HepG2 (cell line): Measurements from ENCODE around the gene TTC23L. TPM values are rescaled to one million over a fixed set of nuclear protein-coding genes. Genes with fewer than 3 reads are reported as not detected.
A peak's percentile ranks its signal among the peaks of the same experiment; 100 is the strongest.

Source experiments
- ATAC-seq: fragments of 200-7000 bp; cut with Tn5 transposase; 3 replicates; pipeline ENCODE4 v1.9.1; 2020; ENCODE audit warnings: mild to moderate bottlenecking, moderate library complexity
- BruUV-seq: library from RNA; stranded (reverse); fragments of 400-500 nt; replicated peaks from 2 replicates; lab custom pipeline; 2021; lab: Mats Ljungman, UMichigan
- CTCF ChIA-PET: fragments of 300-600 bp; formaldehyde crosslinking; extraction: SDS; loops from one replicate; lab custom pipeline; 2021; ENCODE audit warnings: low total read pairs, inconsistent platforms, low intra/inter-chr PET ratio; lab: Yijun Ruan, JAX
- POLR2A ChIA-PET: fragments of 350-600 bp; sonication (Branson Sonifier 250); formaldehyde crosslinking; loops from one replicate; lab custom pipeline; 2020; ENCODE audit warnings: antibody characterized with exemption, inconsistent platforms; lab: Yijun Ruan, JAX
- DNase-seq: peaks from one replicate; pipeline ENCODE4 v3.0.0-alpha.2; 2015; ENCODE audit warnings: low spot score
- FAIRE-seq: peaks from 3 replicates; lab custom pipeline; 2011; peaks lifted over from hg19 to GRCh38; lab: Jason Lieb, UNC
- H2AFZ ChIP-seq: one replicate; pipeline ENCODE4 v1.6.1; 2011; ENCODE audit warnings: low read length, inconsistent platforms
- H3K27ac ChIP-seq: fragments of 300-600 bp; 3 replicates; pipeline ENCODE4 v1.8.0; 2011; ENCODE audit warnings: mixed run types, mild to moderate bottlenecking, mixed read lengths, low read length, inconsistent platforms; ENCODE audit not compliant: insufficient read depth; ENCODE audit errors: extremely low read length
- H3K27me3 ChIP-seq, 2 experiments: fragments of 200-600 bp in 1 of 2; 2 replicates in 1 of 2; 3 replicates in 1 of 2; pipeline versions ENCODE4 v1.6.0 to v1.8.0; 2011; ENCODE audit warnings: low read length in 2 of 2, mild to moderate bottlenecking in 2 of 2, moderate library complexity in 2 of 2, inconsistent platforms in 1 of 2; ENCODE audit not compliant: insufficient read depth in 2 of 2, control insufficient read depth in 1 of 2
- H3K36me3 ChIP-seq, 2 experiments: fragments of 200-600 bp in 1 of 2; replicated peaks in 1 of 2; 2 replicates in 1 of 2; 3 replicates in 1 of 2; pipeline versions ENCODE4 v1.5.1 to v1.8.0; 2011; ENCODE audit warnings: low read length in 2 of 2, inconsistent platforms in 1 of 2; ENCODE audit not compliant: insufficient read depth in 2 of 2, control insufficient read depth in 1 of 2
- H3K4me1 ChIP-seq: 2 replicates; pipeline ENCODE4 v1.5.1; 2012; ENCODE audit warnings: low read length, inconsistent platforms; ENCODE audit not compliant: insufficient read depth
- H3K4me2 ChIP-seq: 2 replicates; pipeline ENCODE4 v1.6.0; 2011; ENCODE audit warnings: low read depth, low read length, inconsistent platforms
- H3K4me3 ChIP-seq, 3 experiments: fragments of 200-600 bp in 1 of 3; sonication (generic), shearing (Covaris generic) in 1 of 3; replicated peaks in 1 of 3; 2 replicates each; pipeline ENCODE4 v1.5.1; 2011 to 2016; ENCODE audit warnings: low read length in 3 of 3, inconsistent platforms in 2 of 3, low read depth in 2 of 3, mild to moderate bottlenecking in 2 of 3, control low read depth in 1 of 3, mixed read lengths in 1 of 3; ENCODE audit not compliant: insufficient read depth in 1 of 3
- H3K79me2 ChIP-seq: one replicate; pipeline ENCODE4 v1.6.1; 2011; ENCODE audit warnings: low read length, inconsistent platforms; ENCODE audit not compliant: insufficient read depth
- H3K9ac ChIP-seq: 2 replicates; pipeline ENCODE4 v1.6.0; 2011; ENCODE audit warnings: mild to moderate bottlenecking, low read depth, low read length, inconsistent platforms; ENCODE audit not compliant: insufficient read depth
- H3K9me3 ChIP-seq: 2 replicates; pipeline ENCODE4 v1.5.1; 2012; ENCODE audit warnings: mild to moderate bottlenecking, low read length
- H4K20me1 ChIP-seq: 2 replicates; pipeline ENCODE4 v1.6.0; 2011; ENCODE audit warnings: inconsistent platforms, mild to moderate bottlenecking, low read length, moderate library complexity; ENCODE audit not compliant: insufficient read depth
- CHCHD3 ChIP-seq: sonication (generic); formaldehyde crosslinking; IDR thresholded peaks from 2 replicates; pipeline ENCODE4 v1.8.0; 2022; ENCODE audit warnings: mild to moderate bottlenecking, missing genetic modification reagents, moderate library complexity
- ELF3 ChIP-seq: IDR thresholded peaks from 2 replicates; pipeline ENCODE4 v1.6.1; 2016; ENCODE audit warnings: missing genetic modification reagents, missing compliant biosample characterization
- FOXA1 ChIP-seq, 2 experiments: fragments of 450-650 bp in 1 of 2; sonication (generic) in 1 of 2; formaldehyde crosslinking in 1 of 2; IDR thresholded peaks; 2 replicates each; pipeline versions ENCODE4 v1.4.0 to v1.6.1; 2016 to 2020; ENCODE audit warnings: missing genetic modification reagents in 1 of 2
- HDAC1 ChIP-seq: sonication (generic); formaldehyde crosslinking; IDR thresholded peaks from 2 replicates; pipeline ENCODE4 v1.5.1; 2020; ENCODE audit warnings: mild to moderate bottlenecking, missing genetic modification reagents
- HNRNPK ChIP-seq: fragments of 200-400 bp; formaldehyde crosslinking; IDR thresholded peaks from 2 replicates; pipeline ENCODE4 v1.6.1; 2018; ENCODE audit warnings: low read length, low read depth, moderate library complexity, mild to moderate bottlenecking; ENCODE audit not compliant: poor library complexity, severe bottlenecking
- JUNB ChIP-seq: sonication (generic); formaldehyde crosslinking; IDR thresholded peaks from 2 replicates; pipeline ENCODE4 v1.8.0; 2022; ENCODE audit warnings: missing genetic modification reagents, mild to moderate bottlenecking, borderline replicate concordance
- POLR2AphosphoS5 ChIP-seq: IDR thresholded peaks from 2 replicates; pipeline ENCODE4 v1.6.1; 2012; ENCODE audit warnings: low read depth, low read length
- POLR2G ChIP-seq: fragments of 200-400 bp; formaldehyde crosslinking; IDR thresholded peaks from 2 replicates; pipeline ENCODE4 v1.6.1; 2018; ENCODE audit warnings: mild to moderate bottlenecking, low read depth, low read length, moderate library complexity
- SP5 ChIP-seq: IDR thresholded peaks from 2 replicates; pipeline ENCODE4 v1.6.1; 2016; ENCODE audit warnings: low read depth, borderline replicate concordance
- ZNF343 ChIP-seq: sonication (generic); formaldehyde crosslinking; IDR thresholded peaks from 2 replicates; pipeline ENCODE4 v1.4.0; 2020; ENCODE audit warnings: mild to moderate bottlenecking, missing genetic modification reagents
- ZNF543 ChIP-seq: sonication (generic); formaldehyde crosslinking; IDR thresholded peaks from 2 replicates; pipeline ENCODE4 v1.4.0; 2020; ENCODE audit warnings: mild to moderate bottlenecking, missing genetic modification reagents
- ZNF670 ChIP-seq: sonication (generic); formaldehyde crosslinking; IDR thresholded peaks from 2 replicates; pipeline ENCODE4 v1.8.0; 2022; ENCODE audit warnings: mild to moderate bottlenecking, missing genetic modification reagents, borderline replicate concordance
- WGBS: methylation state at CpG from one replicate; pipeline ENCODE4 v1.1.6; 2017; ENCODE audit warnings: low lambda C conversion rate; 5-methylcytosine and 5-hydroxymethylcytosine counted together
- in situ Hi-C: cut with HindIII; loops from 2 replicates; pipeline ENCODE4 v1.10.0; 2017; ENCODE audit warnings: low pct_unique_long_range_greater_than_20kb; ENCODE audit not compliant: extremely low pct_ligation_motif_present
- intact Hi-C: fragments of 100-400 bp; cut with micrococcal nuclease; formaldehyde crosslinking; loops from one replicate; pipeline ENCODE4 v1.10.0; 2022; ENCODE audit not compliant: unreplicated experiment
- polyA plus RNA-seq, 8 experiments: library from polyadenylated mRNA; depleted of rRNA in 3 of 8; stranded (reverse) in 7 of 8; unstranded in 1 of 8; fragments of >200 nt; fragmentation: Illumina TruSeq in 4 of 8; extraction: Trizol in 4 of 8; gene quantifications; 2 replicates each; pipeline versions ENCODE4 v1.2.1 to v1.2.3, GENCODE V29; 2011 to 2016; ENCODE audit warnings: low read depth in 4 of 8, missing spikeins in 1 of 8, mixed read lengths in 1 of 8; ENCODE audit not compliant: insufficient read depth in 1 of 8
- total RNA-seq, 5 experiments: library from RNA; depleted of rRNA; stranded (reverse); fragments of >200 nt; fragmentation: Illumina TruSeq; extraction: Trizol; gene quantifications; 2 replicates each; pipeline ENCODE4 v1.2.3, GENCODE V29; 2016; ENCODE audit warnings: low read depth in 1 of 5
- TF ChIP-seq, protein P1 (sequence below): sonication (generic); formaldehyde crosslinking; IDR thresholded peaks from 2 replicates; pipeline ENCODE4 v1.8.1; 2023; ENCODE audit warnings: mild to moderate bottlenecking, inconsistent platforms, moderate library complexity, missing genetic modification reagents, borderline replicate concordance
- TF ChIP-seq, protein P2 (sequence below): IDR thresholded peaks from 2 replicates; pipeline ENCODE4 v1.6.1; 2016; ENCODE audit warnings: mild to moderate bottlenecking

The TTC23L gene
- total and polyA plus RNA-seq, 2 of the 13 experiments (the other 11 are each of a cell fraction or from before 2014, with no cell fraction given): 0.37 to 1.4 TPM

GRCh38 chr5:34928267-34928666, 89.3 kb downstream of the TTC23L start:
- Histone ChIP-seq H3K27me3 (no peaks in the 10 kb centered on the region; a peak in 1 of 5 replicates), H3K79me2 (peaks cover 29% of the 10 kb centered on the region), H3K9me3 (no peaks in the 10 kb centered on the region), H3K36me3 (peaks cover 7 to 33% of the 10 kb centered on the region in 2 experiments), H3K27ac (no peak overlapping the region), H2AFZ (no peak overlapping the region), H4K20me1 (no peaks in the 10 kb centered on the region), H3K9ac (no peak overlapping the region), H3K4me2 (0 out of 2 replicates have a peak overlapping the region, but pooled peaks have one; percentile 67), H3K4me3 (no peak overlapping the region)
- DNase-seq: no peak
- in situ Hi-C loops (no loop called here), intact Hi-C loops (loop anchor here (2.0 to 5.0 kb wide), 2 partner anchors 13 to 1224 kb away; partner anchors contain the start of genes BRIX1, LMBRD2, RAD1 and SKP2)
- POLR2A ChIA-PET: interaction anchor here (3.4 kb wide), 1 partner anchor 11 kb away, joined by 92 read pairs; the partner anchor contains the start of genes BRIX1 and RAD1
- 96% methylated on average over 5 of the region's 5 CpGs for WGBS
- CTCF ChIA-PET: no interaction called here
- no peak for ATAC-seq
- no TSS peak for BruUV-seq
- FAIRE-seq: no peak
- no peak for TF ChIP-seq FOXA1 (IDR thresholded peaks at IDR 0.05)
- TF ChIP-seq FOXA1 (CRISPR knock-in tag; IDR thresholded peaks at IDR 0.05): no peak
- 0 out of 2 replicates have a peak, but pooled peaks have one; percentile 5 for TF ChIP-seq POLR2G
- TF ChIP-seq, all 625 proteins: peak for 1
- H3K4me1 ChIP-seq: peaks cover 19% of the 10 kb centered on the region

DNA sequence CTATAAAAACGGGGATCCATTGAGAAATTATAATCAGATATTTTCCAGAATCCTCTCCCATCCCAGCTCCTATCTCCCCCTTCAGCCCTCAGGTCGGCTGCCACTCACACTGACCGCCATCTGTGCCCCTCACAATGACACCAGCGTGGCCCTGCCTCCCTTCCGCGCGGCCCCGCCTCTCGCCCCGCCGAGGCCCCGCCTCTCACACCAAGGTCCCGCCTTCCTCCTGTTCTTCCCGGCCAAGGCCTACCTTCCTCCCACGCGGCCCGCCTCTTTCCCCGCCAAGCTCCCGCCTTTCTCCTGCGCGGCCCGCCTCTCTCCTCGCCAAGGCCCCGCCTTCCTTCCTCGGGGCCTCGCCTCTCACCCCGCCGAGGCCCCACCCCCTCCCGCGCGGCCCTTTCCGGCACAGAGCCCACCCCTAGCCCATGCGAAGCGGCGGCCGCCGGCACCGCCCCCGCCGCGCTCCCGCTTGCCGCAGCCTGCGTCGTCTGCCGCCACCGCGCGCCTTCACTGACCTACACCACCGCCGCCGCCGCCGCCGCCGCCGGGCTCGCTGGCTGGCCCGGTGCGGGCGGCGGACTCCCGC, 90.3 kb downstream of the TTC23L start, which contains the start of gene DNAJC21:
Gene DNAJC21 (plus strand): TSS at position 426 of the 586 bp plus-strand sequence. CDS start 261 bp downstream, outside the sequence.
- intact Hi-C loops (loop anchor here (2.0 to 5.0 kb wide), 2 partner anchors 14 to 1223 kb away; partner anchors contain the start of genes BRIX1, LMBRD2, RAD1 and SKP2), in situ Hi-C loops (no loop called here)
- peaks cover 37% of the 10 kb centered on the region for H3K79me2 ChIP-seq
- WGBS: 1% methylated on average over 40 of the region's 63 CpGs
- no peaks in the 10 kb centered on the region for H4K20me1 ChIP-seq
- peaks cover 5 to 26% of the 10 kb centered on the region in 2 experiments for H3K36me3 ChIP-seq
- H3K4me1 ChIP-seq: peaks cover 19% of the 10 kb centered on the region
- DNase-seq (peak; percentile 92), ATAC-seq (peak; percentile 93), FAIRE-seq (peak; percentile 15)
- ChIA-PET CTCF (no interaction called here), POLR2A (interaction anchor here (1.0 to 3.4 kb wide), 7 partner anchors 11 to 443 kb away, joined by 3 to 92 read pairs (median 8); partner anchors contain the start of genes BRIX1, RAD1 and TTC23L)
- H3K4me3 ChIP-seq: peak within 1 kb of the TSS; percentile 91 to 99 (median 96)
- no TSS peak for BruUV-seq
- H3K27me3 ChIP-seq: no peaks in the 10 kb centered on the region; a peak in 1 of 5 replicates
- peak within 1 kb of the TSS; percentile 77 for H3K4me2 ChIP-seq
- H2AFZ ChIP-seq: peak within 1 kb of the TSS; percentile 54
- peak within 1 kb of the TSS; percentile 92 for H3K27ac ChIP-seq
- no peaks in the 10 kb centered on the region for H3K9me3 ChIP-seq
- H3K9ac ChIP-seq: peak within 1 kb of the TSS; percentile 94
- TF ChIP-seq SP5 (CRISPR knock-in tag) (peak; percentile 39; the same call in 1 of the 2 replicates), JUNB (CRISPR knock-in tag) (no peak), HNRNPK (peak; percentile 70), CHCHD3 (CRISPR knock-in tag) (no peak), ELF3 (CRISPR knock-in tag) (peak; percentile 52; the same call in 1 of the 2 replicates), ZNF343 (CRISPR knock-in tag) (0 out of 2 replicates have a peak, but pooled peaks have one; percentile 21), ZNF670 (CRISPR knock-in tag) (no peak), POLR2AphosphoS5 (peak; percentile 41), HDAC1 (CRISPR knock-in tag) (peak; percentile 11; the same call in 1 of the 2 replicates), ZNF543 (CRISPR knock-in tag) (peak; percentile 99)
- TF ChIP-seq, protein P1, sequence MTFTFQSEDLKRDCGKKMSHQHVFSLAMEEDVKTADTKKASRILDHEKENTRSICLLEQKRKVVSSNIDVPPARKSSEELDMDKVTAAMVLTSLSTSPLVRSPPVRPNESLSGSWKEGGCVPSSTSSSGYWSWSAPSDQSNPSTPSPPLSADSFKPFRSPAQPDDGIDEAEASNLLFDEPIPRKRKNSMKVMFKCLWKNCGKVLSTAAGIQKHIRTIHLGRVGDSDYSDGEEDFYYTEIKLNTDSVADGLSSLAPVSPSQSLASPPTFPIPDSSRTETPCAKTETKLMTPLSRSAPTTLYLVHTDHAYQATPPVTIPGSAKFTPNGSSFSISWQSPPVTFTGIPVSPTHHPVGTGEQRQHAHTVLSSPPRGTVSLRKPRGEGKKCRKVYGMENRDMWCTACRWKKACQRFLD (CRISPR knock-in tag): no peak
- TF ChIP-seq, protein P2, sequence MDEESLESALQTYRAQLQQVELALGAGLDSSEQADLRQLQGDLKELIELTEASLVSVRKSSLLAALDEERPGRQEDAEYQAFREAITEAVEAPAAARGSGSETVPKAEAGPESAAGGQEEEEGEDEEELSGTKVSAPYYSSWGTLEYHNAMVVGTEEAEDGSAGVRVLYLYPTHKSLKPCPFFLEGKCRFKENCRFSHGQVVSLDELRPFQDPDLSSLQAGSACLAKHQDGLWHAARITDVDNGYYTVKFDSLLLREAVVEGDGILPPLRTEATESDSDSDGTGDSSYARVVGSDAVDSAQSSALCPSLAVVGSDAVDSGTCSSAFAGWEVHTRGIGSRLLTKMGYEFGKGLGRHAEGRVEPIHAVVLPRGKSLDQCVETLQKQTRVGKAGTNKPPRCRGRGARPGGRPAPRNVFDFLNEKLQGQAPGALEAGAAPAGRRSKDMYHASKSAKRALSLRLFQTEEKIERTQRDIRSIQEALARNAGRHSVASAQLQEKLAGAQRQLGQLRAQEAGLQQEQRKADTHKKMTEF: peak; percentile 3; the same call in 1 of the 2 replicates
